ENCODE measurements around the gene GALNT2.

Gene GALNT2

DNA sequence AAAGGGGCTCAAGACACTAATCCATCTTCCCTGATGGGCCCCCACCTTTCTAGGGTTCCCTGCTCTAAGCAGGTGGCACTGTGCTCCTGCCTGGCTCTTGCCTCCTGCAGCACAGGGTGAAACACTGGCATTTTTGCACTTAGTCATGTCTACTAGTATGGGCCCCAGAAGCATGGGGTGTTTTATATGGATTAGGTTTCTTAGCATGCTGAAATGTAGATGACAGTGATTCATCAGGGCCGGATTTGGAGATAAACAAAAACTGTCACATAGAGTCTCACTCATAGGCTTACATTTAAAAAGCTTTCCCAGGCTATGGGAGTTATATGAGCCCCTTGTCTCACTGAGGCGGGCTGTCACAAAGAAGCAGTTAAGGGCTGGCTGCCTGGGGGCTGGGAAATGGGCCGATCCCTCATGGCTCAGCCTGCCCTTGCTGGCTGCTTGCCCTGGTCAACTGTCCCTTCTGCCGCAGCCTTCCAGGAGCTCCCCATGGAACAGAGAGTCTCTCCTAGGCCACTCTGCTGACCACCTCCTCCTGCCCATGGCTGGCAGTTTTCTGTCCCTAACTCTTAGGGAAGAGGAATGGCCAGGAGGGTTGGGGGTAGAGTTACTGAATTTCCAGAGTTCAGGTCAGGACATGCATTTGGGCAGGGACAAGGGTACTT, 6.5 kb downstream of the GALNT2 start:
- DNase-seq = no peak

DNA sequence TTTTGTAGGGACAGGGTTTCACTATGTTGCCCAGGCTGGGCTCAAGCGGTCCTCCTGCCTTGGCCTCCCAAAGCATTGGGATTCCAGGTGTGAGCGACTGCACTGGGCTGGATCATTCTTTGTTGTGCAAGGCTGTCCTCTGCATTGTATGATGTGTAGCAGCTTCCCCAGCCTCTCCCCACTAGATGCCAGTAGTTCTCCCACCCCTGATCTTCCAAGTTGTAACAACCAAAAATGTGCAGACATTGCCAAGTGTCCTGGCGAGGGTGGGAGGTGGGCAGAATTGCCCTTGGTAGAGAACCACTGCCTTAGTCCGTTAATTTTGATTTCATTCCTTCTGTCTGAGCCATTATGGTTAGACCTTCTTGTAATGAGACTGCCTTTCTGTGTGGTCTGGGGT, 7.2 kb downstream of the GALNT2 start:
- no peak for DNase-seq

DNA sequence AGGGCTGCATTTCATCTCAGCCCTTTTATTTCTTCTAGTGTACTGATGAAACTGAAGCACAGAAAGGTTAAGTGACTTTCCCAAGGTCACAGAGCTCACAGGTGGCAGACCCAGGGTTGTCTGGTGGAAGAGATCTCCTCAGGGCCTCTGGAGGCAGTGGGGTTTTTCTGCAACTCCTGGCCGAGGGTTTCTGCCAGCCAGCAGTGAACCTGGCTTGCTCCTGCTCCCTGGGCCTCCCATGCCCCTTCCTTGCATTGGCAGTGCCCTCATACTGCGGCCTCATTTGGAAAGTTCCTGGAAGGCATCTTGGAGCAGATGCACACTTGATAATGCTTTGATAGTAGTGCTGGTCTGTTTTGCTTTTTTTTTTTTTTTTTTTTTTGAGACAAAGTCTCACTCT, 7.7 kb downstream of the GALNT2 start:
- DNase-seq = no peak

DNA sequence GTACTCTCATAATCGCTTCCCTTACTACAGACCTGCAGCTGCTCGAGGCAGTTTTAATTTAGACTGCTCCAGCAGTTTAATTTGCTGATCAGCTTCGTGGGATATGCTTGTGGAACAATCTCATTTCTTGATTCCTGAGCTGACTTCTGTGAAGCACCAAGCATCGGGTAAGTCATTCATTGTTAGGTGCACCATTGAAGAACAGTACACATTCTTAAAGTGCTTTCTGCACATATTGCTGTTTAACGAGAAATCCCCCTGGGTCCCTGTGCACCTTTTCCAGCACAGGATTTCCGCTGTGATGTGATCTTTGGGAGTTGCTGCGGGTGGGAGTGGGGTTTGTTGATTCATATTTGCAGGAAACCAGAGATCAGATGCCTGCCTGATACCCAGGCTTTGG, 9.1 kb downstream of the GALNT2 start:
- no peak for DNase-seq

DNA sequence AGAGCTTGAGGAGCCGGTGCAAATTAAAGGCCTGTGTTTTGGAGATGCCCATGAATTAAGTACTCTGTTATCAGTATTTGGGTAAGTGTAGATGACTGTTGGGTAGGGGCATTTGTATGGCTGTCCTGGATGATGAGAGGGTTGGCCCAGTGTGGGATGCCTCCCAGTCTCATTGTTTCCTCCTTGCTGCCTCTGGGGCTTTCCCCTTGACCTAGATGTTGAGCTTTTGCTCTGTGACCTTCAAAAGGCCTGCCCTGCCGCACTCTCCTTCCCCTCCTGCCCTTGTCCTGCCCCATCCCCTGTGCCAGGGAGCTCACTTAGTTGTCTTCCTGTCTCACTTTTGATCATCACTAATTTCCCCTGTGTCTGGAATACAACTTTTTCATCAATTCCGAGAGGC, 10.0 kb downstream of the GALNT2 start:
- no peak for DNase-seq

DNA sequence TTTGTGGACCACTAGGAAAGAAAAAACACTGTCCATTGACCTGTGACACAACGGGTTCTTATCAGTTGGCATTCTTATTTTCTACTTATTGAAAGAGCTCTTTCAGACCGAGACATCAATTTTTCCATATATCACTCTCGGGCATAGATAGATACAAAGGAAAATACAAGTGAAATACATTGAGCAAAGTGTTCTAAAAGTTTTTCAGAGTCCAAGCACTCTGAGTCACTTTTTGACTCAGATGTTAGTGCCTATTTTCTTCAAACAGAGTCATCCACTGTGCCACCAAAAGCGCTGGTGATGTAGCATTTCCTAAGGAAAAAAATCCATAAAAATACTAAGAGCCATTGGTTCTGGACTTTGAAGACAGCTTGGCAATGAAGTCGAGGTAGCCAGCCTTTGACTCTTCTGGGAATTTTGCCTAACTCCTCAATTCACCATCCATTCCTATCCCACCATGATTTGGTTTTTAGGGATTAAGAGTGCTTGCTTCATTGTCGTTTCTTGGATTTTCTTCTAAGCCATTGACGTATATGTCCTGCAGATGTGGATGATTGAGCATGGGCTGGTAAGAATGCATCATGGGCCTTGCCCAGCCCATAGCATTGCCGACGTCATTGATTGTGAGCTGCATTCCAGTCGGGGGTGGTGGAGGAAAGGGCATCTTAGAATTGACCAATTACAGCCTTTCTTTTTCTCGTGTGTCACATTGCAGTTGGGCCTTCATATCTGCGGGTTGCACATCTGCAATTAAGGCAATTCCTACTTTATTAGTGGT, 10.6 kb downstream of the GALNT2 start:
- DNase-seq = no peak

DNA sequence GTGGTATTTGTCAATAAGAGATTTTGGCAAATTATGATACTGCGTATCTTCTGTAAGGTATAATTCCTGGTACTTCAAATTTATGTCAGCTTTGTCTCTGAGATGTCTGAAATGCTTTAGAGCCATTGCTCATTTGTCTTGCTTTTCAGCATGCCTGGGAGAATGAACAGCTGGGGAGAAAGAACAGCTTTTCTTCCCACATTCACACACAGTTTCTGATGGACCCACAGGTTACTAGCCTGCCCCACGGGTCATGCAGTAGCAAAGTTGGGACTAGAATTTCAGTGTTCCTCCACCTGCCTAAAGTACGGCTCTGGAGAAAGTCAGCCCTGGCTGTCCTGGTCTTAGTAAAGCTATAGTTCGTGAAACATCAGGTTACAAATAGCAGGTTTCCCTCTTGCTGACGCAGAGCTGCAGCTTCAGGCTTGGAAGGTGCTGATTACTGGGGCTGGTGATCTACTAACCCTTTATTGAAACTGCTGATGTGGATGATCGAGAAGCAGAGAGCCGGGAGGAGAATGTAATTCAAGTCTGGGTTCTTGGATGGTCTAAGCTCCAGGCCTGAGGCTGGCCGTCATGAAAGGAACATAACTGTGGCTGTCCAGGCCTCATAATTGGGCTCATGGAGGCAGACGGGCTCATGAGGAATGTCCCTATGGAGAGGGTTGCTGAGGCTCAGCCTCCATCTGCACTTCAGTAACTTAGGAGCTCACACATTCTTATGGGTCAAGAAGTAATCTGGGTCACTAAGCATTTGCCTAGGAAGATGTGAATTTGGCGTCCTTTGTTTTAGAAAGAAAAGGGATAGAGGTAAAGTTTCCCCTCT, 12.4 kb downstream of the GALNT2 start:
- peak; percentile 64 for DNase-seq

DNA sequence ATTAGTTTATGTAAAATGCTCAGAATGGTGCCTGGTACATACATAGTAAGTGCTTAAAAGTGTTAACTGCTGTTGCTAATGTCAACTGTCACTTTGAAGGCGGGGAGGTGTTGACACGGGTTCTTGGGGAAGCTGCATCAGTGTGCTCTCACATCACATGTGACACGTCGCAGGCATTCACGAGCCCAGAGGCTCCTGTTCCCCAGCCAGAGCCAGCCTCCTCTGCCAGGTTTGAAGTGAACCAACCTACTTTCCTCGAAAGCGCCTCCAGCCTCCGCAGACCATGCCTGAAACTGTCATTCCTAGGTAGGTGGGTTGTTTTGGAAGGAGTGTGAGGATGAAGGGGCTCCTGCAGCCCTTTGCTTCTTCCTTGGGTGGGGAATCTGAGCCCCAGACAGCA, 13.8 kb downstream of the GALNT2 start:
- no peak for DNase-seq

DNA sequence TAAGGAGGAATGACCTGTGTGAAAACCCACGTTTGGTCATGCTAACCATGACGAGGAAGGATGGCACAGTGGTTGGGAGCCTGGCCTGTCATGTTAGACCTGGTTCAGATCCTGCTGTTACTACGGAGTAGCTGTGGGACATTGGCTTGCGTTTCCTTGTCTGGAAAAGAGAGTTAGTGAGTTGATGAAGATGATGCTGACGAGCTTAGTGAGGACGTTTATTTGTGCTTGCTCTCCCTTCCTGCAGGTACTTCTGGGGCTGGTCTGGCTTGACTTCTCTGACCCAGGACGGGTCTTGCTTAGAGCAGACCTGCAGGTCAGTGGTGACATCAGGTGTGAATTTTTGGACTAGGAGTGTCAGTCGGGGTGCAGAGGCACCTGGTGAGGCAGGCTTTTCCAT, 14.7 kb downstream of the GALNT2 start:
- DNase-seq = peak; percentile 62

DNA sequence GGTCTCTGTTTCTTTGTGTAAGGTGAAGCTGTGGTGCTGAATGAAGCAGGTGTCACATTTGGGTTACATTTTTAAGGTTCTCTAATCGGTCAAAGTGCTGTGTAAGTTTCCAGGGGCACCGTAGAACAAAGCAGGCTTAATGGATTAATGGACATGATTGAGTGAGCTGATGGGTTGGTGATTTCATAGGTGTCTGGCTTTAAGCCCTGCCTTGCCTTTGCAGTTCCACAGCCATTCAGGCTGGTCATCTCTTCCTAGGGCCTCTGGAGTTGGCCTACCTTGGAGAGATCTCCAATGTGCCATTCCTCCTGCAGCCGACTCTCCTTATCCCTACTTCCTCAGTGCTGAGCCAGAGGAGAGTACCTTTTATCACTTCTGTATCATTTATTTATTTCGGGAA, 15.2 kb downstream of the GALNT2 start:
- no peak for DNase-seq

DNA sequence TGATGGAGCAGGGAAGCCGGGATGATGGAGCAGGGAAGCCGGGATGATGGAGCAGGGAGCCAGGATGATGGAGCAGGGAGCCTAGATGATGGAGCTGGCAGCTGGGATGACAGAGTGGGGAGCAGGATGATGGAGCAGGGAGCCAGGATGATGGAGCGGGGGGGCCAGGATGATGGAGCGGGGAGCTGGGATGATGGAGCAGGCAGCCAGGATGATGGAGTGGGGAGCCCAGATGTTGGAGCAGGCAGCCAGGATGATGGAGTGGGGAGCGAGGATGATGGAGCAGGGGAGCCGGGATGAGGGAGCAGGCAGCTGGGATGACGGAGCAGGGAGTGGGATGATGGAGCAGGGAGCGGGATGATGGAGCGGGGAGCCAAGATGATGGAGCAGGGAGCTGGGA, 16.0 kb downstream of the GALNT2 start:
- no peak for DNase-seq

DNA sequence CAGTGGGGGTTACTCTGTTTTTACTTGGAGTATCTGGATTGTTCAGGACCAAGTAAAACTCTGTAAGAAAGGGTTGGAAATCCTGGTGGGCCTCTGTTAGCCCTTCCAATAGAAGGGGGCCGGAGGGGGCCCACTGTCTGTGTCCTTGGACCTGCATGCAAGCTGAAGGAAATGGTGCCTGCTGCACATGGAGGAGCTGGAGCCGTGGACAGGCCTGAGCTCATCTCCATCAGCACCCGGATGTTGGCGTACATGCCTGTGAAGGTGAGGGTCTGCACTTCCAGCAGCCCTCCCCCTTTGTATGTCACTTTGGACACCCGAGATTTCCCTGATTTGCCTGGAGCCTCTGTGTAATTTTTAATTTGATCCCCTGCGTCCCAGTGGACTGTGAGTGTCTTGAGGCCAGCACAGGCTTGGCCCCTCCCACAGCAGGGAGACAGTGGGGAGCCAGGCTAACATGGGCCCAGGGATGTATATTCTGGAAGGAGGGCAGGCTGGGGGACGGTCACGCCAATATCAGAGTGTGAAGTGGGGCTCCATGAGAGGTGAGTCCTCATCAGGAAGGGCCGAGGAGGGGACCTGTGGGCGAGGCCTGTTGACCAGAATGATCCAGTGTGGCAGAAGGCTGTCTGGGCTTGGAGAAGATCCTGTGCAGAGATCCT, 16.8 kb downstream of the GALNT2 start:
- DNase-seq = no peak

DNA sequence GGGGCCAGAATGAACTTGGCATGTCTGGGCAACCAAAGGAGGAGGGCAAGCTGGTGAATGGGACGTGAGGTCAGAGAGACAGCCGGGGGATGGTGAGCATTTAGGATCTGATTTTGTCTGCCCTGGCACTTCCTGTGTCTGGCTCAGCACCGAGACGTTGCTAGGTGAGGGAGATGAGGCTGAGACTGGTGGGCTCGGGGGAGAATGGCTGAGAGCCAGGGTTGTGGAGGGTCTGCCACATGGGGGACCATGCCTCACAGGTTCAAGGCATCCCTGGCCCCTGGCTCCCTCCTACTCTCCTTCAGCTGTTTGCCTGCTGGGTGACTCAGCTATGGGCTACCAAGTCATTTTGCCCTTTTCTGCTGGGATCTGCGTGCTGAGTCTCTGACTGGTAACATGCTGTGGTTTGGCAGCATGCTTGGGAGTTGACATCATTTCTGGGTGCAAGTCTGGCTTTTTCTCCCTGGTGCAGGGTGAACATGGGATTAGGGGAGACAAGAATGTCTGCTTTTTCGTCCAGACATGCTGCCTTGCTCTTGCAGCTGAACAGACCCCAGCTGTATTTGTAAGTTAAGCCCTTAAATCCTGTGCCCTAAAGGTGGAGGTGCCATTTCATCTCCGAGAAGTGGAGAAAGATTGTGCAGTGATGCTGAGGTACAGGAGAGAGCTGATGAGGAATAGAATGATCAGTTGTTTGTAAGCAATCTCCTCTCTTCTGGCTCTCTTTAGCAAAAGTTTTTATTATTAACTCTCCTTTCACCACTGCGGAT, 17.6 kb downstream of the GALNT2 start:
- DNase-seq = peak; percentile 57

DNA sequence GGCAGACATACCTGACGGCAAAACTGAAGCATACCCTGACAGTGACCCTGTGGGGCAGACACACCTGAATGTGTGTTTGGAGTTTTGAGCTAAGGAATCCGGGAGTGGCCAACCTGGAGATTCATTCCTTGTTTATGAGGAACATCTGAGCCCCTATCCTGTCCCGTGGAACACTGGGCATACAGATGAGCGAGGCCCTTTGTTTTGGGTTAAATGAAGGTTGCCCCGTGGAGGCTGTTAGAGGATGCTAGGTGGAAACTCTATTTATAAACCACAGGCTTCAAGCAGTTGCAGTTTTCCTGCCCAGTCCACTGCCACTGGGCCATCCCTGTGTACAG, 18.1 kb downstream of the GALNT2 start:
- DNase-seq = no peak

DNA sequence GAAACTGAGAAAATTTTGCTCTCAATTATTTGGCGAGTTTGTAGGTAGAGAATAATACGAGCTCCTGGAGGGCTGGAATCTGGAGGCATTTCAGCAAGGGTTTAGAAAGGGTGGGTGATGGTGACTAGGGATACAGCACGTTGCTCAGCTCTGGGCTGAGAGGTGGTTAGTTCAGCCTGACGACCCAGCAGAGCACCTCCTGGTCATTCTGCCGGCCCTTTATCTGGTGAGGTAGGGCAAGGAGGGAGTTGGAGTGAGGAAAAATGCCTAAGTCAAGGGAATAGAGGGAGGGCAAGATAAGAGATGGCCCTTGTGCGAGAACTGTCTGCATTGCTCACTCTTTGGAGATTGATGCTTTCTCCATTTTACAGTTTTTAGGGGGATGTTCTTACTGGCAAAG, 19.1 kb downstream of the GALNT2 start:
- DNase-seq = no peak

DNA sequence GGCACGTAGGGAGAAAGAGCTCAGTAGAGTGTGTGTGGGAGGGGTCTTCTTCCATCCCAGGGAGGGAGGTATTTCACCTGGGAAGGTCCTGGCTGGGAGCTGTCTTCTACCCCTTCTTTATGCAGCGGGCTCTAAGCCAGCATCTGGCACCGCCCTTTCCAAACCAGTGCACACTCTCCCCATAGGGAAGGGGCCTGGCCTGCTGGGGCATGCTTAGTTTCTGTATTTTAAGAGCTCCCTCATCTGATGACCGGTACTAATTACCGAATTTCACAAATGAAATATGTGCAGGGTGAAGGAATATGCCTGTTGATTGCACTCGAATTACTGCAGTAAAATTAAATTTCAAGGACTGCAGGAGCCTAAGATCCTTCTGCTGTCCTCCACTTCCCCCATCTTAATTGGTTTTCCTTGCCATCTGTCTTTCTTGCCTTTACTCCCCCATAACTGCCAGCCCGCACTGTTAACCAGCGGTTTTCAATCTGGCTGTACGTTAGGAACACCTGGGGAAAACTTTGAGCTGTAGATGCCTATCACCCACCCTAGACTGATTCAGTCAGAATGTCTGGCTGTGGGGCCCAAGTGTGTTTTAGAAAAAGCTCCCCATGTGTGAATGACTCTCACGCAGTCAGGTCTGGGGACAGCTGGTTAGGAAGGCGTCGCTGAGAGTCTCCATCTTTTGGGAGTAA, 20.1 kb downstream of the GALNT2 start:
- DNase-seq = no peak

DNA sequence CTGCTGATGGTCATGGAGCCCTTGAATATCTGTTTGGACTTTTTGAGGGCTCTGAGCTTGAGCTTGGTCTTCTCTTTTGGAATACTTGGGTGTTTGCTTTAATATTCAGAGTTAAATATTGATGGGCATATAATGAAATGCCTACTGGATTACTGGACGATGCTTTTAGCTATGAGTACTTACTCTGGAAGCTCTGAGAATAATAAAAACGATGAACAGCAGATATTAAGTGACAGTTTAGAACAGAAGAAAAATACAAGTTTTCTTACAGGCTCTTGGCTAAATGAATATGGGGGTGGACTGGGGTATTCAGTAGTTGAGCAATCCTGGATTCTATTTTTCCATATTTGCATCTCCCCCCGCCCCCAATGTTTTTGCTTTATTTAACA, 20.7 kb downstream of the GALNT2 start:
- no peak for DNase-seq

DNA sequence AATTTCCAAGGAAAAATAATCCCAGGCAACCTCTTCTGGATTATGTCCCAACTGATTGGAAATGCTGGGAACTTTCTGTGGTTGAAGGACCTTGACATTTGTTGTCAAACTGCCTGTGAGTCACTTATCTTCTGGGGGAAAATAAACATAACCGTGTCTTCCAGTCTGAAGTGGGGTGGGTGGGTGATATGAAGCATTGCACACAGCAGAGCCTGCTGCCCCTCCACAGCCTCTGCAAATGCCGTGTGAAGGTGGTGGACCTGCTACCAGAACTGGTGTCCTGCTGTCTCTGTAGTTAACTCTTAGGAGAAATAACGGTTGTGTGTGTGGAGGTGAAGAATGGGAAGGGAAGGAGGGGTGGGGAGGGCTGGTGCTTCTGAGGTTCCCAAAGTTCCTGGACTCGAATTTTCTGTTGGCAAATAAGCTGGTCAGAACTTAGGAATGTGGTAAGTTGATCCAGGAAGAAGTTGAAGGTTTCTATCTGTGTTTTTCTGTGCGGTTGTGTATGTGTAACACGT, 23.2 kb downstream of the GALNT2 start:
- no peak for DNase-seq

DNA sequence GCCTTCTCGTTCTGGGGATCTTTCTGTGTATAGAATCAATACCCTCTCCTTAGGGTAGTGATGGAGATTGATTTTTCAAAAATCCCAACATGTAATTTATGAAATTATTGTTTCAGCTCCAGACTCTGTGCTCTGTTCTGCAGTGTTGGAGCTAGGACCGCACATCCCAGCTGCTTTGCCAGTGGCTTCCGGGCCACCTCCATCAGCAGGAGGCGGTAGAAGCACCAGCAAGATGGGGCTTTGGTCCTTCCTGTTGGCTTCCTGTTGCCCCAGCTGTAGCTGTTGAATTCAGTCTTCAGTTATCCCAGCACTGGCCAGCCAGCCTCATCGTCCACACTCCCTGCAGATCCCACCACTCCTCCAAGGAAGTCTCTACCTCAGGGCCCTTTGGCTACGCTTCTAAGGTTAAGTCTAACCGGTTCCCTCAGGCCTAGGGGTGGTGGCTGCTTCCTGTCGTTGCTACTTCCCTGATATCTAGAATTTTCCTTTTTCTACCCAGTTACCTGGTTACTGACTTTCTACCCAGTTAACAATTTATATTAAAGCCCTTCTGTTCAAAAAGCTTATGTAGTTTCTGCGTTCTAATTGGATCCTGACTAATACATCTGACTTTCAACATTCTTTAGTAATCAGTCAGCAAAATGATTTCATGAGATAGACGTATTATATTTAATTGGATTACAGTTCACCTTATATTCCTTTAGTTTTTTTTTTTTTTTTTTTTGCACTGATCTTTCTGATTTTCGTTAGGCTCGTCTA, 24.6 kb downstream of the GALNT2 start:
- no peak for DNase-seq

DNA sequence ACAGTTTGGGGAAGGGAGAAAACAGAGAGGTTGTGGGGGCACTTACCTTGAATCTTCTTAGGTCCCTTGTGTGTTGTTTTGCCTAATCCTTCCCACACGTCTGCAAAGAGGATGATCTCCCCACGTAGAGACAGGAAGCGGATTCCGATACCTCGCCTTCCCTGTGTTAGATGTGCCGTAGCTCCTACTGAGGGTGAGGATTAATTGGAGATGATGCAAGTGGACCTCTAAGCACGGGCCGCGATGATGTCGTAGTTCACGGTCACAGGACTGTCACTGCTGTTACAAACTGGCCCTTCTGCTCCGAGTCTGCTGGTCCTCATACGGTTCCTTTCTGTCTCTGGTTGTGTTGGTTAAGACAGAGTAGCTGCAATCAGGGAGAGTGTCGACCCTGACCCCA, 27.7 kb downstream of the GALNT2 start:
- DNase-seq = no peak

DNA sequence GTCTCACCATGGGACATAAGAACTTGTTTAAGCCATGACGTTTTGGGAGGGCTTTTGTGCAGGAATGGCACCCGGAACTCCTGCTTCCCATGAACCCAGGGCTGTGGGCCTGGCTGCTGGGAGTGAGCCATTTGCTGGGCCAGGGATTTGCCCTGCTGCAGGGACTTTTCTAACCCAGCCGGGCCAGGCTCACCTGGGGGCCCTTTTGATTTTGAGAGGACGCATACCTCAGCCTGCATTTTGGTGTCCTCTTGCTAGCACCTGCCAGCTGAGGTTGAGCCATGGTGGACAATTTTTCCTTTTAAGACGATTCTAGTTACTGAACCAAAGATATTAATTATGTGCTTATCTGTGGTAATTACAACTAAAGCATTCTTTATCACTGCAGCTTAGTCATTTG, 28.9 kb downstream of the GALNT2 start:
- no peak for DNase-seq
